ENCODE data around the gene TSPAN8.

Gene TSPAN8

DNA sequence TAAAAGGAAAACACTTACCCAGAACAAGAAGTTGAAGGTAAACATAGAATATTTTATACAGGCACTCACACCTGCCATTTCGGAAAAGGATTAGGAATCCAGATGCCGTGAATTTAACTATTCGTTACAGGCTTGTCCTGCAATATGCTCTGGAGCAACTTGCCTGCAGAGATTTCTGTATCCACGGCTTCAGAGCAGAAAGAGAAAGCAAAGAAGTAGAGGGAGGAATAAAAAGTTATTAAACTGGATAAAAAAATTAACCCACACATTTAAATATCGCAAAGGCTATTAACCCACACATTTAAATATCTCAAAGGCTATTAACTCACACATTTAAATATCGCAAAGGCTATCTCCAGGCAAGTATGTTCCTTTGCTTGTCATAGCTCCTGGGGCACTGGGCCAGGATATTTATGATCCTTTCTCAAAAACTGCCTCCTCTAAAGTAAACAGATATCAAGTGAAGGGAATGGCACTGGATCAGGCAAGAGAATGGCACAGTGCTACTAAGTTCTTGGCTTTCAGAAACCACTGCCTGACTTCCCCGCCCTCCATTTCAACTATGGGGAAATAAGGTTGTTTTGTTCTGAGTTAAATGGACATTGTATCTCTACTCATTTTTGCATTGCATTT, at the start of gene TSPAN8:
TSS of gene TSPAN8 (minus strand) at position 399 of the 633 bp plus-strand sequence. CDS start at position 78, 321 bp downstream.
- Histone ChIP-seq H3K36me3 (ENCODE audit: insufficient read depth) (no peaks in the 10 kb centered on the region), H3K27ac (no peak within 1 kb of the TSS), H3K79me2 (ENCODE audit: insufficient read depth, low read depth) (no peaks in the 10 kb centered on the region), H3K4me2 (no peak within 1 kb of the TSS), H2AFZ (ENCODE audit: low read depth) (no peak within 1 kb of the TSS), H3K4me3 (IDR thresholded peaks at IDR 0.05; ENCODE audit: insufficient read depth, low read depth, low read length) (no peak within 1 kb of the TSS), H3K9ac (no peak within 1 kb of the TSS), H3K27me3 (ENCODE audit: insufficient read depth, low read depth) (no peaks in the 10 kb centered on the region), H3K4me1 (ENCODE audit: low read depth, poor library complexity, severe bottlenecking) (no peaks in the 10 kb centered on the region), H4K20me1 (ENCODE audit: insufficient read depth) (no peaks in the 10 kb centered on the region)
- TF ChIP-seq, protein P1, sequence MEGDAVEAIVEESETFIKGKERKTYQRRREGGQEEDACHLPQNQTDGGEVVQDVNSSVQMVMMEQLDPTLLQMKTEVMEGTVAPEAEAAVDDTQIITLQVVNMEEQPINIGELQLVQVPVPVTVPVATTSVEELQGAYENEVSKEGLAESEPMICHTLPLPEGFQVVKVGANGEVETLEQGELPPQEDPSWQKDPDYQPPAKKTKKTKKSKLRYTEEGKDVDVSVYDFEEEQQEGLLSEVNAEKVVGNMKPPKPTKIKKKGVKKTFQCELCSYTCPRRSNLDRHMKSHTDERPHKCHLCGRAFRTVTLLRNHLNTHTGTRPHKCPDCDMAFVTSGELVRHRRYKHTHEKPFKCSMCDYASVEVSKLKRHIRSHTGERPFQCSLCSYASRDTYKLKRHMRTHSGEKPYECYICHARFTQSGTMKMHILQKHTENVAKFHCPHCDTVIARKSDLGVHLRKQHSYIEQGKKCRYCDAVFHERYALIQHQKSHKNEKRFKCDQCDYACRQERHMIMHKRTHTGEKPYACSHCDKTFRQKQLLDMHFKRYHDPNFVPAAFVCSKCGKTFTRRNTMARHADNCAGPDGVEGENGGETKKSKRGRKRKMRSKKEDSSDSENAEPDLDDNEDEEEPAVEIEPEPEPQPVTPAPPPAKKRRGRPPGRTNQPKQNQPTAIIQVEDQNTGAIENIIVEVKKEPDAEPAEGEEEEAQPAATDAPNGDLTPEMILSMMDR (conservative IDR thresholded peaks at IDR 0.05; ENCODE audit: low read depth, low read length): no peak

DNA sequence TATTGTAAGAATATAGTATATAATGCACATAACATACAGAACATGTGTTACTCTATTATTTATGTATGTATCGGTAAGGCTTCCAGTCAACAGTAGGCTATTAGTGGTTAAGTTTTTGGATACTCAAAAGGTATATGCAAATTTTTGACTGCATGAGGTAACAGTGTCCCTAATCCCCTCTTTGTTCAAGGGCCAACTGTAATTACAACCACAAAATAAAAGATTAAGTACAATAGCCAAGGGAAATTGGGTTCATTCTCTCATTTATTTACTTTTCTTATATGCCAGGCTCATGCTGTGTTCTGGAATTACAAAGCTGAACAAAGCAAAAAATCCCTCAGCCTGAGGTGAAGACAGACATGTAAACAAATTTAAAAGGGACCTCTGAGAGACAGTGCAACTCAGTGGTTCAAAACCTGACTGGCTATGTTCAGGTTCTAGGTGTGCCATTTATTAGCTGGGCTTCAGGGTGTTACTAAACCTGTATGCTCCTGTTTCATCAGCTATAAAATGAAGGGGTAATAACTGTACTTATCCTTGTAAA, 43.4 kb upstream of the TSPAN8 start:
- Histone ChIP-seq H3K4me3 (IDR thresholded peaks at IDR 0.05; ENCODE audit: insufficient read depth, low read depth, low read length) (no peak overlapping the region), H3K36me3 (ENCODE audit: insufficient read depth) (no peaks in the 10 kb centered on the region), H3K4me1 (ENCODE audit: low read depth, poor library complexity, severe bottlenecking) (no peaks in the 10 kb centered on the region), H2AFZ (ENCODE audit: low read depth) (no peak overlapping the region), H3K27me3 (ENCODE audit: insufficient read depth, low read depth) (no peaks in the 10 kb centered on the region), H3K79me2 (ENCODE audit: insufficient read depth, low read depth) (no peaks in the 10 kb centered on the region), H3K27ac (no peak overlapping the region), H4K20me1 (ENCODE audit: insufficient read depth) (no peaks in the 10 kb centered on the region), H3K9ac (no peak overlapping the region), H3K4me2 (no peak overlapping the region)
- TF ChIP-seq, protein P1 (conservative IDR thresholded peaks at IDR 0.05; ENCODE audit: low read depth, low read length): no peak

DNA sequence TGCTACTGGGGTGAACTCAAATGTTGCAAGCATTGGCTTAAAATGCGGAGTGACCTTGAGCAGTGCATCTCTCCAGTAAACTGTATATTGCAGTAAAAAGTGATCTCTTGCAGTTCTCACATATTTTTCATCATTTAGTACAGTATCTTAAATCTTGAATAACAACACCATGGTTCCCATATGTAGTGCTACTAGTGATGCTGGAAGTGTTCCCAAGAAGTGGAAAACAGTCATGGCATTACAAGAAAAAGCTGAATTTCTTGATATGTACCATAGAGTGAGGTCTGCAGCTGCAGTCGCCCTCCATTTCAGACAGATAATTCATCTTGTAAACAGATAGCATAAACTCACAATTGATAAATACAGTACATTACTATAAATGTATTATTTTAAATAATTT, 42.9 kb upstream of the TSPAN8 start:
- no peak overlapping the region for H2AFZ ChIP-seq (ENCODE audit: low read depth)
- H3K4me2 ChIP-seq: no peak overlapping the region
- H3K4me1 ChIP-seq (ENCODE audit: low read depth, poor library complexity, severe bottlenecking): no peaks in the 10 kb centered on the region
- no peak overlapping the region for H3K27ac ChIP-seq
- TF ChIP-seq, protein P1 (conservative IDR thresholded peaks at IDR 0.05; ENCODE audit: low read depth, low read length): no peak
- H4K20me1 ChIP-seq (ENCODE audit: insufficient read depth): no peaks in the 10 kb centered on the region
- H3K4me3 ChIP-seq (IDR thresholded peaks at IDR 0.05; ENCODE audit: insufficient read depth, low read depth, low read length): no peak overlapping the region
- H3K27me3 ChIP-seq (ENCODE audit: insufficient read depth, low read depth): no peaks in the 10 kb centered on the region
- H3K79me2 ChIP-seq (ENCODE audit: insufficient read depth, low read depth): no peaks in the 10 kb centered on the region
- H3K36me3 ChIP-seq (ENCODE audit: insufficient read depth): no peaks in the 10 kb centered on the region
- H3K9ac ChIP-seq: no peak overlapping the region

DNA sequence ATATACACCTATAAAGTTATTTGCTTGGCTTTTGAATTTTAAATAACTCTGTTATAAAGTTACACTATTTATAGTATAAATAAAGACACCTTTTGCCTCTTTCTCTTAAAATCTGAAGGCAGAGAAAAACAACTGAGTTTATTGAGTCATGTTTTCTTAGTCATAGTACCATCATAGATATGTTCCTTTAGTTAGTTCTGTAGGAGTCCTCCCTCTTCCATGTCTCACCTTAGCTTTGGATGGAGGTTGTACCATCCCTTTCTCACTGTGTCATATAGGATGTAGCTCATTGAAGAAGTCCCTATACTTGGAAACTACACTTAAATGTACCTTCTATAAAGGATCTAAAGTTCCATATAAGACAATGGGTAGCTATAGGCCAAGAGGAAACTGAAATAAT, 39.7 kb upstream of the TSPAN8 start:
- H2AFZ ChIP-seq (ENCODE audit: low read depth): no peak overlapping the region
- H3K27ac ChIP-seq: no peak overlapping the region
- H3K36me3 ChIP-seq (ENCODE audit: insufficient read depth): no peaks in the 10 kb centered on the region
- H3K79me2 ChIP-seq (ENCODE audit: insufficient read depth, low read depth): no peaks in the 10 kb centered on the region
- H3K4me1 ChIP-seq (ENCODE audit: low read depth, poor library complexity, severe bottlenecking): no peaks in the 10 kb centered on the region
- H3K27me3 ChIP-seq (ENCODE audit: insufficient read depth, low read depth): no peaks in the 10 kb centered on the region
- H4K20me1 ChIP-seq (ENCODE audit: insufficient read depth): no peaks in the 10 kb centered on the region
- H3K9ac ChIP-seq: no peak overlapping the region
- TF ChIP-seq, protein P1 (conservative IDR thresholded peaks at IDR 0.05; ENCODE audit: low read depth, low read length): no peak
- no peak overlapping the region for H3K4me3 ChIP-seq (IDR thresholded peaks at IDR 0.05; ENCODE audit: insufficient read depth, low read depth, low read length)
- no peak overlapping the region for H3K4me2 ChIP-seq
